ENCODE measurements around the gene BMP4. TPM values are rescaled to one million over a fixed set of nuclear protein-coding genes. Genes with fewer than 3 reads are reported as not detected.

Gene BMP4
- total and polyA plus RNA-seq, 2 of the 13 experiments (the other 11 are each of a cell fraction or from before 2014, with no cell fraction given): 56.4 to 169 TPM

DNA sequence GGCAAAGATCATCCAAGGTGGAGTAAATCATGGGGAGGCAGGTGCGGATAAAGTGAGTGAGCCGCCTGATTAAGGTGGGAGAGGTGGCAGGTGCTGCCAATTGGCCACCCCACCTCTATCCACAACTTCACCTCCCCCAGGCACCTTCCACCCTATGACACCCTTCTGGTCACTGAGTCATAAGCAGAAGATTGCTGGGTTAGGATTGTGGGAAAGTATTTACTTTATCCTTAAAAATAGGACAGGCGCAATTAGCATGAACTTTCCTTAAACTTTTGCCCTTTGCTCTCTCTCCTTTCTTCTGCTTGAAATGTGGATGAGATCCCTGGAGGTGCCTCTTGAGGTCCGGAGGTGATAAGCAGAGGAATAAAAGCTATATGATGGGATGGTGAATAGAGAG, 14.9 kb upstream of the BMP4 start:
- CTCF ChIA-PET (ENCODE audit: low intra/inter-chr PET ratio, low total read pairs): no interaction called here

More for the DNA sequence above, 14.9 kb upstream of the BMP4 start:
- in situ Hi-C loops (cut with HindIII; ENCODE audit: extremely low pct_ligation_motif_present, low pct_unique_long_range_greater_than_20kb) (no loop called here), intact Hi-C loops (cut with micrococcal nuclease; ENCODE audit: unreplicated experiment) (no loop called here)
- no peak for ATAC-seq
- POLR2A ChIA-PET: interaction anchor here (12.8 kb wide), 1 partner anchor 14 kb away, joined by 163 read pairs; the partner anchor contains the start of gene BMP4
- Histone ChIP-seq H3K4me3 (replicated peaks in 1 of 3; ENCODE audit: insufficient read depth in 1 of 3, low read depth in 2 of 3, low read length in 3 of 3) (no peak overlapping the region), H3K4me1 (ENCODE audit: insufficient read depth, low read length) (peaks cover 24% of the 10 kb centered on the region), H3K4me2 (ENCODE audit: low read depth, low read length) (no peak overlapping the region), H4K20me1 (ENCODE audit: insufficient read depth, low read length) (no peaks in the 10 kb centered on the region), H3K27me3 (ENCODE audit: control insufficient read depth in 1 of 2, insufficient read depth in 2 of 2, low read length in 2 of 2) (no peaks in the 10 kb centered on the region), H3K79me2 (ENCODE audit: insufficient read depth, low read length) (no peaks in the 10 kb centered on the region), H3K9ac (ENCODE audit: insufficient read depth, low read depth, low read length) (no peak overlapping the region), H3K9me3 (ENCODE audit: low read length) (no peaks in the 10 kb centered on the region), H3K36me3 (replicated peaks in 1 of 2; ENCODE audit: control insufficient read depth in 1 of 2, insufficient read depth in 2 of 2, low read length in 2 of 2) (no peaks in the 10 kb centered on the region), H3K27ac (ENCODE audit: extremely low read length, insufficient read depth, low read length) (no peak overlapping the region), H2AFZ (ENCODE audit: low read length) (no peak overlapping the region)
- no TSS peak for BruUV-seq (replicated peaks)
- no peak for FAIRE-seq
- 90% methylated on average over 4 of the region's 4 CpGs for WGBS (ENCODE audit: low lambda C conversion rate)
- DNase-seq (ENCODE audit: low spot score): no peak
- TF ChIP-seq, protein P1, sequence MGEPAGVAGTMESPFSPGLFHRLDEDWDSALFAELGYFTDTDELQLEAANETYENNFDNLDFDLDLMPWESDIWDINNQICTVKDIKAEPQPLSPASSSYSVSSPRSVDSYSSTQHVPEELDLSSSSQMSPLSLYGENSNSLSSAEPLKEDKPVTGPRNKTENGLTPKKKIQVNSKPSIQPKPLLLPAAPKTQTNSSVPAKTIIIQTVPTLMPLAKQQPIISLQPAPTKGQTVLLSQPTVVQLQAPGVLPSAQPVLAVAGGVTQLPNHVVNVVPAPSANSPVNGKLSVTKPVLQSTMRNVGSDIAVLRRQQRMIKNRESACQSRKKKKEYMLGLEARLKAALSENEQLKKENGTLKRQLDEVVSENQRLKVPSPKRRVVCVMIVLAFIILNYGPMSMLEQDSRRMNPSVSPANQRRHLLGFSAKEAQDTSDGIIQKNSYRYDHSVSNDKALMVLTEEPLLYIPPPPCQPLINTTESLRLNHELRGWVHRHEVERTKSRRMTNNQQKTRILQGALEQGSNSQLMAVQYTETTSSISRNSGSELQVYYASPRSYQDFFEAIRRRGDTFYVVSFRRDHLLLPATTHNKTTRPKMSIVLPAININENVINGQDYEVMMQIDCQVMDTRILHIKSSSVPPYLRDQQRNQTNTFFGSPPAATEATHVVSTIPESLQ (CRISPR knock-in tag; conservative IDR thresholded peaks at IDR 0.05): no peak
- no peak for TF ChIP-seq XBP1 (CRISPR knock-in tag; IDR thresholded peaks at IDR 0.05)
- TF ChIP-seq SIX4 (CRISPR knock-in tag; IDR thresholded peaks at IDR 0.05): no peak
- no peak for TF ChIP-seq KLF9 (CRISPR knock-in tag; IDR thresholded peaks at IDR 0.05; ENCODE audit: low read depth)
- TF ChIP-seq ZNF34 (CRISPR knock-in tag; IDR thresholded peaks at IDR 0.05; ENCODE audit: borderline replicate concordance): no peak
- TF ChIP-seq TAF1 (CRISPR knock-in tag; IDR thresholded peaks at IDR 0.05): no peak
- no peak for TF ChIP-seq SP2 (CRISPR knock-in tag; IDR thresholded peaks at IDR 0.05)
- TF ChIP-seq ZFY (CRISPR knock-in tag; IDR thresholded peaks at IDR 0.05): no peak
- no peak for TF ChIP-seq SSRP1 (CRISPR knock-in tag; IDR thresholded peaks at IDR 0.05)
- TF ChIP-seq, protein P2, sequence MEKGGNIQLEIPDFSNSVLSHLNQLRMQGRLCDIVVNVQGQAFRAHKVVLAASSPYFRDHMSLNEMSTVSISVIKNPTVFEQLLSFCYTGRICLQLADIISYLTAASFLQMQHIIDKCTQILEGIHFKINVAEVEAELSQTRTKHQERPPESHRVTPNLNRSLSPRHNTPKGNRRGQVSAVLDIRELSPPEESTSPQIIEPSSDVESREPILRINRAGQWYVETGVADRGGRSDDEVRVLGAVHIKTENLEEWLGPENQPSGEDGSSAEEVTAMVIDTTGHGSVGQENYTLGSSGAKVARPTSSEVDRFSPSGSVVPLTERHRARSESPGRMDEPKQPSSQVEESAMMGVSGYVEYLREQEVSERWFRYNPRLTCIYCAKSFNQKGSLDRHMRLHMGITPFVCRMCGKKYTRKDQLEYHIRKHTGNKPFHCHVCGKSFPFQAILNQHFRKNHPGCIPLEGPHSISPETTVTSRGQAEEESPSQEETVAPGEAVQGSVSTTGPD (CRISPR knock-in tag; IDR thresholded peaks at IDR 0.05): no peak

All from HepG2 (cell line).